ENCODE measurements around the gene S100A14.

DNA sequence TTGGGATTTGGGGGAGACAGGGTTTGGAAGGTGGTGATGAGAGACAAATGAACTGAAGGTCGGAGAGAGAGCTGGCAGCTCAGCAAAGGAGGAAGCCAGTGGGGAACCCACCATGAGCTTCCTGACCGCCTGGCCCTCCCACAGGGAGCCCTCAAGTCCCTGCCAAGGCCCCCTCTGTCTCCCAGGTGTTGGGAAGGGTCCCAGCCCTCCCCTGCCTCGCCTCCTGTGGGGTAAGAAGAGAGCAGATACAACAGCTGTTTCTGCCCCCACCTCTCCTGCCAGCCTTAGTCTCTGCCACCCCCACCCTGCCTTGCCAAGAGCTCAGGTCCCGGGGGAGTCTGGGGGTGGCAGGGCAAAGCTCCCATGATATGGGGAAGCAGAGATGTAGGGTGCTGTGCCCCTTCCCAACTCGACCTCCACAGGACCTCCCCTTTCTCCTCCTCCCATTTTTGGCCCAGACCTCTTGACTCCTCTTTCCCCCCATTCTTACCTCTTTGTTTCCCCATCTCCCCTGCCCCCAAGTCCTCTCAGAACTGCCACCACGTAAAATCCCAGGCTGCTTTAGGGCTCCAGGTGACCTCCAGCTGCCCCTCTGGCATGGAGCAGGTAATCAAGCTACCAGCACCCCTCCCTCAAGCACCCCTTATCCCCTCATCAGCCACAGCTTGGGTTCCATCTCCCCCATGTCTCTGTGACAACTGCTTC is 12.7 kb upstream of the S100A14 start:
- TF ChIP-seq, protein P1, sequence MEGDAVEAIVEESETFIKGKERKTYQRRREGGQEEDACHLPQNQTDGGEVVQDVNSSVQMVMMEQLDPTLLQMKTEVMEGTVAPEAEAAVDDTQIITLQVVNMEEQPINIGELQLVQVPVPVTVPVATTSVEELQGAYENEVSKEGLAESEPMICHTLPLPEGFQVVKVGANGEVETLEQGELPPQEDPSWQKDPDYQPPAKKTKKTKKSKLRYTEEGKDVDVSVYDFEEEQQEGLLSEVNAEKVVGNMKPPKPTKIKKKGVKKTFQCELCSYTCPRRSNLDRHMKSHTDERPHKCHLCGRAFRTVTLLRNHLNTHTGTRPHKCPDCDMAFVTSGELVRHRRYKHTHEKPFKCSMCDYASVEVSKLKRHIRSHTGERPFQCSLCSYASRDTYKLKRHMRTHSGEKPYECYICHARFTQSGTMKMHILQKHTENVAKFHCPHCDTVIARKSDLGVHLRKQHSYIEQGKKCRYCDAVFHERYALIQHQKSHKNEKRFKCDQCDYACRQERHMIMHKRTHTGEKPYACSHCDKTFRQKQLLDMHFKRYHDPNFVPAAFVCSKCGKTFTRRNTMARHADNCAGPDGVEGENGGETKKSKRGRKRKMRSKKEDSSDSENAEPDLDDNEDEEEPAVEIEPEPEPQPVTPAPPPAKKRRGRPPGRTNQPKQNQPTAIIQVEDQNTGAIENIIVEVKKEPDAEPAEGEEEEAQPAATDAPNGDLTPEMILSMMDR (IDR thresholded peaks at IDR 0.05) = no peak
- TF ChIP-seq POLR2A (IDR thresholded peaks at IDR 0.05) (no peak), EP300 (IDR thresholded peaks at IDR 0.05) (no peak), POLR2AphosphoS5 (IDR thresholded peaks at IDR 0.05) (no peak)

Data from upper lobe of left lung (tissue), 4 donors.